Measurements from ENCODE around the gene PATZ1.

Gene PATZ1

DNA sequence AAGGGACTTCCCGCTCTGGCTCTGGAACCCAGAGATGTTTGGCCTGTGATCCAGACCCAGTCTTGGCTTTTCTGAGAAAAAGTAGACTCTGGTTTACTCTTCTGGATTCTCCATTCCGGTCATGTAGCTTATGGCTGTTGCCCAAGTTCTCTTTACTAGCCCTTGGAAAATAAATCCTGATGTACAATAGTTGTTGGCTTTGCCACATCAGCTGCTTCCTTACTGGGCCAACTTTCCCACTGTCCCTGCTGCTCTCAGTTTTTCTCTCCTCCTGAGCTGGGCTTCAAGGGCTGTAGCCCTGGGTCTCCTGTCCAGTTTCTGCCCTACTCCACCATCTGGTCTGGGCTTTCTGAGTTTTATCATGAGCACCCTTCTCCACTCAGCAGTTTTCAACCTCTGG lies 12.5 kb downstream of the PATZ1 start:
- TF ChIP-seq FOXP2 (optimal IDR thresholded peaks at IDR 0.05; ENCODE audit: borderline replicate concordance, extremely low read depth, extremely low read length, insufficient read depth) (no peak), SIN3A (IDR thresholded peaks at IDR 0.05; ENCODE audit: borderline replicate concordance, insufficient read depth, low read length) (no peak), TAF1 (IDR thresholded peaks at IDR 0.05; ENCODE audit: borderline replicate concordance, insufficient read depth, low read length) (no peak), POLR2AphosphoS5 (IDR thresholded peaks at IDR 0.05; ENCODE audit: low read depth, low read length) (no peak)
- TF ChIP-seq, protein P1, sequence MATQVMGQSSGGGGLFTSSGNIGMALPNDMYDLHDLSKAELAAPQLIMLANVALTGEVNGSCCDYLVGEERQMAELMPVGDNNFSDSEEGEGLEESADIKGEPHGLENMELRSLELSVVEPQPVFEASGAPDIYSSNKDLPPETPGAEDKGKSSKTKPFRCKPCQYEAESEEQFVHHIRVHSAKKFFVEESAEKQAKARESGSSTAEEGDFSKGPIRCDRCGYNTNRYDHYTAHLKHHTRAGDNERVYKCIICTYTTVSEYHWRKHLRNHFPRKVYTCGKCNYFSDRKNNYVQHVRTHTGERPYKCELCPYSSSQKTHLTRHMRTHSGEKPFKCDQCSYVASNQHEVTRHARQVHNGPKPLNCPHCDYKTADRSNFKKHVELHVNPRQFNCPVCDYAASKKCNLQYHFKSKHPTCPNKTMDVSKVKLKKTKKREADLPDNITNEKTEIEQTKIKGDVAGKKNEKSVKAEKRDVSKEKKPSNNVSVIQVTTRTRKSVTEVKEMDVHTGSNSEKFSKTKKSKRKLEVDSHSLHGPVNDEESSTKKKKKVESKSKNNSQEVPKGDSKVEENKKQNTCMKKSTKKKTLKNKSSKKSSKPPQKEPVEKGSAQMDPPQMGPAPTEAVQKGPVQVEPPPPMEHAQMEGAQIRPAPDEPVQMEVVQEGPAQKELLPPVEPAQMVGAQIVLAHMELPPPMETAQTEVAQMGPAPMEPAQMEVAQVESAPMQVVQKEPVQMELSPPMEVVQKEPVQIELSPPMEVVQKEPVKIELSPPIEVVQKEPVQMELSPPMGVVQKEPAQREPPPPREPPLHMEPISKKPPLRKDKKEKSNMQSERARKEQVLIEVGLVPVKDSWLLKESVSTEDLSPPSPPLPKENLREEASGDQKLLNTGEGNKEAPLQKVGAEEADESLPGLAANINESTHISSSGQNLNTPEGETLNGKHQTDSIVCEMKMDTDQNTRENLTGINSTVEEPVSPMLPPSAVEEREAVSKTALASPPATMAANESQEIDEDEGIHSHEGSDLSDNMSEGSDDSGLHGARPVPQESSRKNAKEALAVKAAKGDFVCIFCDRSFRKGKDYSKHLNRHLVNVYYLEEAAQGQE (IDR thresholded peaks at IDR 0.05; ENCODE audit: insufficient read depth in 1 of 2, low read depth in 2 of 2, low read length in 2 of 2) = no peak

DNA sequence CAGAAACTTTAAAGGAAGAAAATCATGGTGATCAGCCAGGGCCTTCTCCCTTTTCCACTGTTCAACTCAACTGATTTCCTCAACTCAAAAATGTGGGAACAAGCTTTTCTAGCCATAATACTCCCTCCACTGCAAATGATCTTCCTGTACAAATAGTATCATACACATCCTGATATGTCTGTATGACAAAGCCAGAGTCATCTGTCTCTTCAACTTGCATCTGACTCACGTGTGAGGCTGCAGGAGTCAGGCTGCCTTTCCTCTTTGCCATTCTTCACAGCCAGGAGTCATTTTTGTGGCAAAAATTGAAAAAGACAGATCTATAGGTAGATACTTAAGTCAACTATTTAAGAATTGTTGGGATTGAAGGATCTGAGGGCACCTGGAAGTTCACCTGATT lies 13.3 kb downstream of the PATZ1 start:
- TF ChIP-seq, protein P1 (IDR thresholded peaks at IDR 0.05; ENCODE audit: insufficient read depth in 1 of 2, low read depth in 2 of 2, low read length in 2 of 2) = no peak
- no peak for TF ChIP-seq FOXP2 (optimal IDR thresholded peaks at IDR 0.05; ENCODE audit: borderline replicate concordance, extremely low read depth, extremely low read length, insufficient read depth)
- TF ChIP-seq SIN3A (IDR thresholded peaks at IDR 0.05; ENCODE audit: borderline replicate concordance, insufficient read depth, low read length) = no peak
- TF ChIP-seq TAF1 (IDR thresholded peaks at IDR 0.05; ENCODE audit: borderline replicate concordance, insufficient read depth, low read length) = no peak
- no peak for TF ChIP-seq POLR2AphosphoS5 (IDR thresholded peaks at IDR 0.05; ENCODE audit: low read depth, low read length)

DNA sequence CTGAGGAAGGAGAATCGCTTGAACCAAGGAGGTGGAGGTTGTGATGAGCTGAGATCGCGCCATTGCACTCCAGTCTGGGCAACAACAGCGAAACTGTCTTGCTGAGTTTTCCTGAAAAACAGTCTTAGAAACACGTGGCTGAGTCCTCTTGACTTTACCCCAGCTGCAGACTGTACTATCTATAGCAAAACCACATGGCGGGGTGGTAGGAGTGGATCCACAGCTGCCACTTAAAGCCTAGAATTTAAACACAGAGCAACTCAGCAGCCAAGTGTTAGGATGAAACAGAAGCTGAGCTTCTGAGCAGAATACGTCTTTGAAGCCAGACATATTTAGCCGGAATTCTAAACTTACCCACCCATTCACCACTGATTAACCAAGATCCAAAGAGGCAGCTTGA lies 14.1 kb downstream of the PATZ1 start:
- TF ChIP-seq, protein P1 (IDR thresholded peaks at IDR 0.05; ENCODE audit: insufficient read depth in 1 of 2, low read depth in 2 of 2, low read length in 2 of 2) = no peak
- TF ChIP-seq SIN3A (IDR thresholded peaks at IDR 0.05; ENCODE audit: borderline replicate concordance, insufficient read depth, low read length) (no peak), POLR2AphosphoS5 (IDR thresholded peaks at IDR 0.05; ENCODE audit: low read depth, low read length) (no peak), FOXP2 (optimal IDR thresholded peaks at IDR 0.05; ENCODE audit: borderline replicate concordance, extremely low read depth, extremely low read length, insufficient read depth) (no peak), TAF1 (IDR thresholded peaks at IDR 0.05; ENCODE audit: borderline replicate concordance, insufficient read depth, low read length) (no peak)

DNA sequence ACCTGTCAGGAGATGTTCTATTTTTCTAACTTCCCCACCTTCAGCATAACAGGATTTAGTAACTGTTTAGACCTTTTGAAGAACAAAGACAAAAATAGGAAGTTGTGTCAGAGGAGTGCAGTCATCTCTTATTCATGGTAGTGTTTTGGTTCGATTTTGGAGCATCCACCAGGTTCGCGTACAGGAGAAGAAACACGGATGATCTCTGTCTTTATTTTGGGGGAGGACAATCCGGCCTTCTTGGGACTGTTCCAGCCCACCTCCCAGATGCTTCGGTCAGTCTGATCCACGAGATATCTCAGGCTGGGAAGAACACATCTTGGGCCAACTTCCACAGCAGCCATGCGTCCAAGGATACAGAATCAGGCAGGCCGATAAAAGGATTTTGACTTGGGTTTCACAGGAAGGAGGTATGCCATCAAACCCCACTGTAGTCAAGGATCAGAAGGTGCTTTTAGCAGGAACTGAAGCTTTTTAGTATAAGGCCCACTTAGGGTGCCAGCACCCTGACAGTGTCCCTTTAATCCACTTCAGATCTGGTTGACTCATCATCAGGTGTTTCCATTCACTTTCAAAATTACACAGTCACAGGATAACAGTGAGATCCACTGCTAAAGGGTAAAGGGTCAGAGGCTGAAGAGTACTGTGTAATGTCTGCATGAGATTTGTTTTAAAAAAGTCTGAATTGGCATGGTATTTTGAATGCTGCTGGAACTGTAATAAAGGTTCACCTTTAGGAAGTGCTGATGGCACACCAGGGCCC lies 16.5 kb downstream of the PATZ1 start:
- TF ChIP-seq, protein P1 (IDR thresholded peaks at IDR 0.05; ENCODE audit: insufficient read depth in 1 of 2, low read depth in 2 of 2, low read length in 2 of 2) = no peak
- TF ChIP-seq SIN3A (IDR thresholded peaks at IDR 0.05; ENCODE audit: borderline replicate concordance, insufficient read depth, low read length) (no peak), TAF1 (IDR thresholded peaks at IDR 0.05; ENCODE audit: borderline replicate concordance, insufficient read depth, low read length) (no peak), POLR2AphosphoS5 (IDR thresholded peaks at IDR 0.05; ENCODE audit: low read depth, low read length) (no peak), FOXP2 (optimal IDR thresholded peaks at IDR 0.05; ENCODE audit: borderline replicate concordance, extremely low read depth, extremely low read length, insufficient read depth) (no peak)

Measured in PFSK-1 (cell line).